ENCODE data around the gene GSK3B.

GRCh38 chr3:119990888-119991287 lies 103.4 kb downstream of the GSK3B start:
- TF ChIP-seq REST (IDR thresholded peaks at IDR 0.05; ENCODE audit: low read depth) (no peak), TCF7L2 (IDR thresholded peaks at IDR 0.05; ENCODE audit: borderline replicate concordance, extremely low read depth, insufficient read depth, insufficient read length) (no peak), SP1 (IDR thresholded peaks at IDR 0.05; ENCODE audit: low read depth) (no peak), CTCF (IDR thresholded peaks at IDR 0.05 in 2 of 3, conservative IDR thresholded peaks at IDR 0.05 in 1 of 3; ENCODE audit: borderline replicate concordance in 1 of 3, insufficient read depth in 1 of 3, low read depth in 2 of 3, low read length in 2 of 3) (no peak), POLR2AphosphoS5 (IDR thresholded peaks at IDR 0.05; ENCODE audit: low read depth, low read length) (no peak), POLR2A (IDR thresholded peaks at IDR 0.05; ENCODE audit: borderline replicate concordance, extremely low read depth, insufficient read depth, insufficient read length) (no peak), ATF3 (IDR thresholded peaks at IDR 0.05) (no peak), MAX (IDR thresholded peaks at IDR 0.05) (no peak), YY1 (IDR thresholded peaks at IDR 0.05; ENCODE audit: extremely low read depth, insufficient replicate concordance, low read depth, low read length) (no peak), EZH2phosphoT487 (IDR thresholded peaks at IDR 0.05; ENCODE audit: borderline replicate concordance) (no peak)

Data from HCT116 (cell line).